ENCODE data around the gene PKD2L2.
"Not testable (repeated sequence)": the region's sequence is repeated elsewhere in the genome, so short reads cannot be mapped to it uniquely, and the experiment has no call there.

The PKD2L2 gene

GRCh38 chr5:137888863-137889759 lies at the start of gene PKD2L2:
PKD2L2 (plus strand) TSS chr5:137889457; CDS start chr5:137889492, 35 bp downstream.
- no peak for DNase-seq

DNA sequence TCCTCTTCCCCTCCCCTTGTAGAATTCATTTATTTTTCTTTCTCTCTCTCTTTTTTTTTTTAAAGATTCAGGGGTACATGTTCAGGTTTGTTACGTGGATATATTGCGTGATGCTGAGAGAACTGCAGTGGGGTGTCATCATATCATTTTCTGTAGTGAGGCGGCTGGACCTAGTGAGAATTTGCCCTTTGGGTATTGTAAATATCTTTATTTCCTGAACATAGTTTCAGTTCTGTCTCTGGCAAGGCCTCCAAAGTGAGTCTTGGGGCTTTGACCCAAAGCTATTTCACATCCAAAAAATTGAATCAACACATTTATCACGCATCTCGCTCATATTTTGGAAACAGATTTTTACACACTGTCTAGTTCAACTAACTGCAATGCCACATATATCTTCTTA lies 47.0 kb upstream of the PKD2L2 start:
- no peak for DNase-seq

DNA sequence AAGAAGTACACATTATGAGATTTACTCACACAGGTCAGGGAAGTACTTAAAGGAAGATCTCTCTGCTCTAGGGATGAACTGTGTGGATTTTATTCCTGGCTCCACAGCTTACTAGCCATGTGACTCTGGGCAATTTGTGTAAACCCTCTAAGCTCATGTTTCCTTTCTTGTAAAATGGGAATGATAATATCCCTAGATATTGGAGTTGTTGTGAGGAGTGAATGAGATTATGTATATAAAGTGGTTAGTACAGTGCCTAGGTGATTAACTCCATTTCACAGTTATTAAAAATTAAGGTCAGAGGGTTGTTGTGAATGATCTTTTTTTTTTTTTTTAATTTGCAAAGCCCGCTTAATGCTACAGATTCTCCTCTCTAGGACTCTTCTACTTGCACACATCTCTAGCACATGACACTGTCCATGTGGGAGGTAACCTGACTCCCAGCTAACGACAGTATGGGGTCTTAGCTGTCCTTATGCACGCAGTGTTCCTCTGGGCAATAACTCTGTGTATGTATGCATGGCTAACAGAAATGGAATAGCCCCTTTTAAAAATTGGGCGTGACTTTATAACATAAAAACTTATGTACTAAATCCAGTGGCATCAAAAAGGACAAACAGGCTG lies 45.5 kb upstream of the PKD2L2 start:
- DNase-seq = no peak

GRCh38 chr5:137845472-137845871 lies 43.8 kb upstream of the PKD2L2 start:
- no peak for DNase-seq

GRCh38 chr5:137847687-137848086 lies 41.6 kb upstream of the PKD2L2 start:
- DNase-seq = no peak

DNA sequence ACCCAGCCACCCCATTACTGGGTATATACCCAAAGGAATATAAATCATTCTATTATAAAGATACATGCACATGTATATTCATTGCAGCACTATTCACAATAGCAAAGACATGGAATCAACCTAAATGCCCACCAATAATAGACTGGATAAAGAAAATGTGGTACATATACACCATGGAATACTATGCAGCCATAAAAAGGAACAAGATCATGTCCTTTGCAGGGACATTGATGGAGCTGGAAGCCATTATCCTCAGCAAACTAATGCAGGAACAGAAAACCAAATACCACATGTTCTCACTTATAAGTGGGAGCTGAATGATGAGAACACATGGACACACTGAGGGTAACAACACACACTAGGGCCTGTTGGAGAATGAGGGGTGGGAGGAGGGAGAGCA lies 36.1 kb upstream of the PKD2L2 start:
- not testable (repeated sequence) for DNase-seq

DNA sequence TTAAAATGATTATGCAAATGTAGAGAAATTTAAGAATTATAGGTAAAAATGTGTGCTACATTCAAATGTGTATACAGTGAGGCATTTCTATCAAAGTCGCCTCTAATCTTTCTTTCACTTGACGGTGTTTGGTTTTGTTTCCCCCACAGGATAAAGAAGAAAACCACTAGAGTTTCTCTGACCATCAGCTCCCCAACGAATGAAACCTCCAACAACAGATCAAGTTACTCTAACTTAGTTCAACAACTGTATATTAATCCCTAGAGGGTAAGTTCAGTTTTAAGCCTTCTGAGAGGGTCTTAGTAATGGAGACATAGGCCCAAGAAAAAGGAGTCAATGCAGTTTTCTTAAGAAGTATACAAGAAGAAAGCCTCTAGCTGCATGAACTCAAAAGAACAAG lies 33.1 kb upstream of the PKD2L2 start:
- no peak for DNase-seq

- DNase-seq = no peak
These were observed 32.1 kb upstream of the PKD2L2 start for GRCh38 chr5:137856916-137857862.

DNA sequence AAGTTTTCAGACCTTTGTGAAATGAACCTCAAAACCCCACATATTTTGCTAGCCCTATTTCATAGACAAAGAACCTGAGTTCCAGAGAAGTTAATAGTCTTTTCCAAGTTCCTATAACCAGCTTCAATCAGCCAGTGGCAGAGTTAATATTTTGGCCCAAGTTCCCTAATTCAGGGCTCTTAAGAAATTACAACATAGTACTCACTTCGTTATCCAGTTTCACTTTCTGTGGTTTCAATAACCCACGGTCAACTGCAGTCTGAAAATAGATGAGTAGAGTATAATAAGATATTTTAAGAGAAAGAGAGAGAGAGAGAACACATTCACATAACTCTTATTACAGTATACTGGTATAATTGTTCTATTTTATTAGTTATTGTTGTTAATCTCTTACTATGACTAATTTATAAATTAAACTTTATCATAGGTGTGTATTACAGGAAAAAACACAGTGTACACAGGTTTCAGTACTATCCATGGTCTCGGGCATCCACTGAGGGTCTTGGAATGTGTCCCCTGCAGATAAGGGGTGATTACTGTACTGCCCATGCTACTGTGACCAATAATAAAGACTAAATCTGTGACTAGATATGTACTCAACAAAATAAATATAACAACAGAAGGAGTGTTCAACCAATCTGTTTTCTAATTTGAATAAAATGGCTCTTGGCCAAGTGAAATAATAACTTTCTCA lies 30.9 kb upstream of the PKD2L2 start:
- no peak for DNase-seq

GRCh38 chr5:137858954-137859353 lies 30.3 kb upstream of the PKD2L2 start:
- DNase-seq = no peak

- no peak for DNase-seq
These were observed 27.0 kb upstream of the PKD2L2 start for GRCh38 chr5:137862251-137862650.

GRCh38 chr5:137863653-137864052 lies 25.6 kb upstream of the PKD2L2 start:
- DNase-seq = not testable (repeated sequence)

GRCh38 chr5:137866541-137867388 lies 22.5 kb upstream of the PKD2L2 start:
- DNase-seq = no peak

GRCh38 chr5:137867664-137868063 lies 21.6 kb upstream of the PKD2L2 start, which contains the start of gene MYOT:
MYOT (plus strand) TSS chr5:137867860; CDS start chr5:137870652, 2,792 bp downstream.
- DNase-seq = no peak

GRCh38 chr5:137870647-137871339 lies 18.5 kb upstream of the PKD2L2 start:
- DNase-seq = no peak

- DNase-seq = no peak
These were observed 17.7 kb upstream of the PKD2L2 start for GRCh38 chr5:137871571-137871970.

GRCh38 chr5:137872466-137872865 lies 16.8 kb upstream of the PKD2L2 start:
- DNase-seq = no peak

GRCh38 chr5:137876101-137876500 lies 13.2 kb upstream of the PKD2L2 start:
- no peak for DNase-seq

DNA sequence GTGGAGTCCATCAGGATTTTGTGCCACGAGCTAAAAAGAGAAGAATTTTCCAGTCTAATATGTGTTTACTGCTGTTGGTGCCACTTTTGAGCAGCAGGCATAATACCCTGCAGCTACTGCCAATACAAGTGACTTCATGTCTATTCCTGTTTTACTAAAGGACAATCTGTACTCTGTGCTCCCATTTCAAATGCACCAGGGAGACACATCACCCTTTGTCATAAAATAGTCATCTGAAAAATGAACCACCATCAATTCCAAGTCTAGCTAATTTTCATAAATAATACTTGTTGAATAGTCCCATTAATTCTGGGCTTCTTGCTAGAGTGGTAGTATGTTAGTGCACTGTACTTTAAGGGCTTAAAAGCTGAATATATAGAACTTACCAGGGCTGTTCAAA lies 8.9 kb upstream of the PKD2L2 start:
- peak; percentile 3 for DNase-seq

GRCh38 chr5:137887831-137888230 lies 1.4 kb upstream of the PKD2L2 start:
- DNase-seq = no peak

GRCh38 chr5:137888466-137888862 lies 793 bp upstream of the PKD2L2 start:
- DNase-seq = no peak
